ENCODE results near the gene TOX2.

The TOX2 gene

GRCh38 chr20:44093249-44093582 lies 178.6 kb downstream of the TOX2 start:
- no peak for TF ChIP-seq CTCF (IDR thresholded peaks at IDR 0.05; ENCODE audit: borderline replicate concordance, control extremely low read depth, extremely low read depth, insufficient read depth, missing control alignments)
- in situ Hi-C loops (cut with MboI; ENCODE audit: low sequenced_read_pairs, unreplicated experiment), result no loop called here
- DNase-seq (ENCODE audit: low spot score), result no peak

- in situ Hi-C loops (cut with MboI; ENCODE audit: low sequenced_read_pairs, unreplicated experiment), result no loop called here
- no peak for DNase-seq (ENCODE audit: low spot score)
- TF ChIP-seq CTCF (IDR thresholded peaks at IDR 0.05; ENCODE audit: borderline replicate concordance, control extremely low read depth, extremely low read depth, insufficient read depth, missing control alignments), result no peak
Measured at GRCh38 chr20:44095831-44096230, 181.2 kb downstream of the TOX2 start.

- no peak for DNase-seq (ENCODE audit: low spot score)
- in situ Hi-C loops (cut with MboI; ENCODE audit: low sequenced_read_pairs, unreplicated experiment), result no loop called here
- no peak for TF ChIP-seq CTCF (IDR thresholded peaks at IDR 0.05; ENCODE audit: borderline replicate concordance, control extremely low read depth, extremely low read depth, insufficient read depth, missing control alignments)
Measured at GRCh38 chr20:44097521-44098255, 183.0 kb downstream of the TOX2 start.

GRCh38 chr20:44098256-44098630 lies 183.6 kb downstream of the TOX2 start:
- DNase-seq (ENCODE audit: low spot score), result no peak
- in situ Hi-C loops (cut with MboI; ENCODE audit: low sequenced_read_pairs, unreplicated experiment), result no loop called here
- no peak for TF ChIP-seq CTCF (IDR thresholded peaks at IDR 0.05; ENCODE audit: borderline replicate concordance, control extremely low read depth, extremely low read depth, insufficient read depth, missing control alignments)

GRCh38 chr20:44098657-44099056 lies 184.0 kb downstream of the TOX2 start:
- DNase-seq (ENCODE audit: low spot score), result no peak
- in situ Hi-C loops (cut with MboI; ENCODE audit: low sequenced_read_pairs, unreplicated experiment), result no loop called here
- TF ChIP-seq CTCF (IDR thresholded peaks at IDR 0.05; ENCODE audit: borderline replicate concordance, control extremely low read depth, extremely low read depth, insufficient read depth, missing control alignments), result no peak

- no peak for TF ChIP-seq CTCF (IDR thresholded peaks at IDR 0.05; ENCODE audit: borderline replicate concordance, control extremely low read depth, extremely low read depth, insufficient read depth, missing control alignments)
- in situ Hi-C loops (cut with MboI; ENCODE audit: low sequenced_read_pairs, unreplicated experiment), result no loop called here
- DNase-seq (ENCODE audit: low spot score), result no peak
Measured at GRCh38 chr20:44099832-44100231, 185.2 kb downstream of the TOX2 start.

Measured in GM13976 (cell line).